HFF-Myc (cell line): ENCODE measurements around the gene GMIP.

Experiments used
- DNase-seq: peaks from one replicate; pipeline ENCODE4 v3.0.0-alpha.2; 2011; ENCODE audit warnings: low read depth; ENCODE audit errors: extremely low read depth
- H3K4me3 ChIP-seq: replicated peaks from 2 replicates; pipeline ENCODE4 v1.5.1; 2011; ENCODE audit warnings: low read depth, mild to moderate bottlenecking, control low read depth, low read length
- TF ChIP-seq, protein P1 (sequence below): IDR thresholded peaks from 2 replicates; pipeline ENCODE4 v1.5.1; 2012; ENCODE audit warnings: mild to moderate bottlenecking, low read depth, low read length, control low read depth; ENCODE audit errors: missing control alignments

GMIP gene

DNA sequence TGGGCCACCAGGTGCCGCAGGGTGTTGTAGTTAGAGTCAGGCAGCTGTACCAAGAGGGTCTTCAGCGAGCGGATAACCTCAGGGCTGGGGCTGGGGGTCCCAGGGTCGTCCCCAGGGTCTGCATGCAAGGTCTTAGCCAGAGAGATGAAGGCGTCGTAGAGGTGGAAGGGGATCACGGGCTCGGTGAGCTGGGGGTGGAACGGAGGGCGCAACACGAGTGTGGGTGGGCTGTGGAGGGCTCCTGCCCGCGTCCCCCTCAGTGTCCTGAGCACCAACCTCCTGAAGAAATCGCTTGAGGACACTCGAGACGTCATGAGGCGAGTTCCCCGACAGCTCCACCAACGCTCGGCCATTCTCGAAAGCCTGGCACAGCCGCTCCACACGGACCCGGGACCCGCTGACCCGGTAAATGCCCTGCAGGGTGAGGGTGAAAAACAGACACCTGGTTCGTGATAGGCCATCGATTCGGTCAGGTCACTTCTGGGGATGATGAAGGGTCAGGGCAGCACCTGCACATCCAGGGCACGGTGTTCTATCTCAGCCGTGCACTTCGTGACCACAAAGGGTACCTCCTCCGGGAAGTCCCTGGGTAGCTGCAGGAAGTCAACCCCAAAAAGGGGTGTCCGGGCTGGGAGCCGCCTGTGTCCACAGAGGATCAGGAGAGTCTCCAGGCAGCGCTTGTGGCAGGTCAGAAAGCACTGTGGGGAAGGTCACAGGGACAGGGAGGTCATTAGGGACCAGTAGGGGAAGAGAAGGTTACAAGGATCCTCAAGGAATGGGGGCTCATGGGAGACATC, 8.7 kb downstream of the GMIP start:
- no peak for DNase-seq
- TF ChIP-seq, protein P1, sequence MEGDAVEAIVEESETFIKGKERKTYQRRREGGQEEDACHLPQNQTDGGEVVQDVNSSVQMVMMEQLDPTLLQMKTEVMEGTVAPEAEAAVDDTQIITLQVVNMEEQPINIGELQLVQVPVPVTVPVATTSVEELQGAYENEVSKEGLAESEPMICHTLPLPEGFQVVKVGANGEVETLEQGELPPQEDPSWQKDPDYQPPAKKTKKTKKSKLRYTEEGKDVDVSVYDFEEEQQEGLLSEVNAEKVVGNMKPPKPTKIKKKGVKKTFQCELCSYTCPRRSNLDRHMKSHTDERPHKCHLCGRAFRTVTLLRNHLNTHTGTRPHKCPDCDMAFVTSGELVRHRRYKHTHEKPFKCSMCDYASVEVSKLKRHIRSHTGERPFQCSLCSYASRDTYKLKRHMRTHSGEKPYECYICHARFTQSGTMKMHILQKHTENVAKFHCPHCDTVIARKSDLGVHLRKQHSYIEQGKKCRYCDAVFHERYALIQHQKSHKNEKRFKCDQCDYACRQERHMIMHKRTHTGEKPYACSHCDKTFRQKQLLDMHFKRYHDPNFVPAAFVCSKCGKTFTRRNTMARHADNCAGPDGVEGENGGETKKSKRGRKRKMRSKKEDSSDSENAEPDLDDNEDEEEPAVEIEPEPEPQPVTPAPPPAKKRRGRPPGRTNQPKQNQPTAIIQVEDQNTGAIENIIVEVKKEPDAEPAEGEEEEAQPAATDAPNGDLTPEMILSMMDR = no peak
- H3K4me3 ChIP-seq = no peak overlapping the region

DNA sequence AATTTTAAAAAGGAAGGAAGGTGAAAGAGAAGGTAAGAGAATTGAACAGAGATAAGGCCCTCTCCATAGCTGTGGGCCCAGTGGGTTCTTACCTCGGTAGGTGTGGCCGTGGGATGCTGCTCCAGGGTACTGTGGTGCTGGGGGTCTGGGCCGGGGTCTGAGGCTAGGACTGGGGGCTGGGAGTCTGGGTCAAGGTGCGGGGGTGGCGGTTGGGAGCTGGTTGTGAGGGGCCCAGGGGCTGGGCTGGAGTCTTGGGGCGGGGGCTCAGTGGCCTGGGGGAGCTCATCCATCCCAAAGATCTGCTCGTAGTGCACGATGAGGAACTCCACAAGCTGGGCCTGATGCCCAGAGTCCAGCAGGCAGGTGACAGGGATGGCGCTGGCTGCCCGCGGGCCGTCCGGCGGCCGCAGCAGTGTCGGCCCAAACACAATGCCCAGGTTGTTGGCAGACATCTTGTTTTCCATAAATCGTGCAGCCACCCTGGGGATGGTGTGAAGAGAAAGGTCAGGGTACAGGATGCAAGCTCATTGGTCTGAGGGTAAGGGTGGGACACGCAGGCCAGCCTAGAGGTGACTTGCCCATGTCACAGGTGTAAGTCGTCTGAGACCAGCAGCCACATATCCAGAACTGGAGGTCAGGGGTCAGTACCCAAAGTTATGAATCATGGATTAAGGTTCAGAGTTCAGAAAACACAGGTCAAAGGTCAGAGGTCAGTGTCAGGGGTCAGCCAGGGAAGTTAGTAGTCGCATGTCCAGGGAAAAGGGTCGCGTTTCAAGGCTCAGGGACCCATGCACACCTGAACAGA, 9.5 kb downstream of the GMIP start:
- no peak for DNase-seq
- TF ChIP-seq, protein P1 = no peak
- H3K4me3 ChIP-seq = no peak overlapping the region

DNA sequence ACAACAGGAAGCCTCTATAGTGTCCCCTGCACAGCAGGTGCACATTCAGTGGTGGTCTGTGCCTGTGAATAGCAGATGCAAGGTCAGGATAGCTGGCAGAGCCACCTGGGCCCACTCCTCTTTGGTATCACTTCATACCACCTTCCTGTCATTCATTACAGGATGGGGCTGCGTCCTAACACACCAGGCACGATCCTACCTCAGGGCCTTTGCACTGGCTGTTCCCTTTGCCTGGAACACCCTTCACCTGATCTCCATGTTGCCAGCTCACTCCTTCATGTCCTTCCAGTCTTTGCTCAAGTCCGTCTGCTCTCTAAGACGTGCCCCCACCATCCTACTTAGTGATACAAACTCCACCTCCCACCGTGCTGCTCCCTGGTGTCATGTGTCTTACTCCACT, 10.8 kb downstream of the GMIP start:
- H3K4me3 ChIP-seq = no peak overlapping the region
- TF ChIP-seq, protein P1 = no peak
- DNase-seq = no peak

DNA sequence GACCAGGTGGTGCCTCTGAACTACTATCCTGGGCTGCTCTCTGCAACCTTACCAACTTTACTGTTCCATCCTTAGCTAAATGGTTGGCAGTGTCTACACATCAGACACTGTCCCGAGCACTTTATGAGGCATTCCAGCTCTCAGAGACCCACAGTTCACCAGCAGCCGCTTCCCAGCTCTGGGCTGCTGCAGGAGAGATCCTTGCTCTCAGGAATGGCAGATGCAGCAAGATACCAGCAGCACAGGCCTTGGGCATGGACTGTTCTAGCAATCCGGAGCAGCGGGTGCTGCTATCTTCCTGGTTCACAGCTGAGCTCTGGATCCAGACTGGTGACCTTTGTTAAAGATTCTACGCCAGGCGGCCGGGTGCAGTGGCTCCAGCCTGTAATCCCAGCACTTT, 12.1 kb downstream of the GMIP start:
- TF ChIP-seq, protein P1 = no peak
- no peak overlapping the region for H3K4me3 ChIP-seq
- DNase-seq = no peak

DNA sequence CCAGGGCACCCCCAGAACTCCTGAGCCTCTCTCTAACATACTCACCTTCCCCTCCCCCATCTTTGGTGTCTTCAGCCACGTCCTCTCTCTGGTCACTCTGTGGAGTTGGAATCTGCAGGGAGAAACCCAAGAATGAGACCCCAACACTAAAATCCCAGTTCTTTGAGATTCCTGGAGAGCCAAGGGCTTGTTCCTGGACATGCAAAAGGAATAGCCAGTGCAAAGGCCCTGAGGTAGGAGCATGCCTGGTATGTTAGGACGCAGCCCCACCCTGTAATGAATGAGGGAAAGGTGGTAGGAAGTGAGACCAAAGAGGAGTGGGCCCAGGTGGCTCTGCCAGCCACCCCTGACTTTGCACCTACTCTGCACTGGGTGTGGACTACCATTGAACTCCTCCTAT, 13.0 kb downstream of the GMIP start:
- TF ChIP-seq, protein P1 = no peak
- no peak for DNase-seq
- no peak overlapping the region for H3K4me3 ChIP-seq

DNA sequence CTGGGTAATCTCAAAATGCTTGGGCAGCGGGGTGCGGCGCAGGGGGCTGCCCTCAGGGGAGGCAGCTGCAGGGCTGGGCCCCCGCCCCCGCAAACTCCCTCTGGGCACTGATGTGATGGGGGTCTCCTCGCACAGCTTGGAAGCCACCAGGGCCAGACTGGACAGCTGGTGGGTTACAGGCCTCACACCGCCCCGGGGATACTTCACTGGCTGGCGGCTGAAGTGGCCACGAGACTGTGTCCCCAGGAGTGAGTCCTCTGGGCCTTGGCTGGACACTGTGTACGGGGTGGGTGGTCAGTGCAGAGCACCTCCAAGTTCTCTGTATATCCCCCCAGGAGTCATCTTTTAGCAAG, 13.4 kb downstream of the GMIP start:
- H3K4me3 ChIP-seq = no peak overlapping the region
- TF ChIP-seq, protein P1 = no peak
- no peak for DNase-seq
